ENCODE results near the gene LRRC56.

GRCh38 chr11:555227-555779, 18.0 kb downstream of the LRRC56 start:
- no peak for TF ChIP-seq EZH2 (IDR thresholded peaks at IDR 0.05; ENCODE audit: low read depth, unreplicated experiment)
- no peak for TF ChIP-seq CTCF (conservative IDR thresholded peaks at IDR 0.05; ENCODE audit: low read depth in 2 of 2)

All from GM23338 (cell line).